ENCODE data around the gene UPF1.

The UPF1 gene

DNA sequence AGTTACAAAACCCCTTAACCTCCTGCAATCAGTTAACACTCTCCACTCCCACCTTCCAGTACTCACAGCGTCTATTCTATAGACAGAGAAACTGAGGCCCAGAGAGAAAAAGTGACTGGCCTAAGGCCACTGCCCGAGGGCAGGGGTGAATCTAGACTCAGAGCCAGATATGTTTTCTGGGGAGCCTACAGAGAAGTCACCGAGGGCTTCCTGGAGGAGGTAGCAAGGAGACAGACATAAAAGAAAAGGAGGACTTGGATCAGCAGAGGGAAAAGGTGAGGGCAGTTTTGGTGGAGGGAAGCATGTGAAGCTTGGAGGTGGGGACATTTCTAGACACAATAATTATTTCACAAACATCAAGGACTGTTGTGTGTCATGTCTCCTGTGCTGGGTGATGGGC lies 39.1 kb upstream of the UPF1 start:
- no peak for TF ChIP-seq CTCF (IDR thresholded peaks at IDR 0.05; ENCODE audit: unreplicated experiment in 3 of 3)
- Mint-ChIP-seq H3K27ac (no peak overlapping the region), H3K27me3 (ENCODE audit: low read depth) (peaks cover 90% of the 10 kb centered on the region), H3K4me1 (peaks cover 5% of the 10 kb centered on the region), H3K4me3 (peak overlapping the region in 1 of 3 experiments; percentile 11), H3K36me3 (ENCODE audit: low read depth) (no peaks in the 10 kb centered on the region), H3K9me3 (peaks cover 2% of the 10 kb centered on the region)

DNA sequence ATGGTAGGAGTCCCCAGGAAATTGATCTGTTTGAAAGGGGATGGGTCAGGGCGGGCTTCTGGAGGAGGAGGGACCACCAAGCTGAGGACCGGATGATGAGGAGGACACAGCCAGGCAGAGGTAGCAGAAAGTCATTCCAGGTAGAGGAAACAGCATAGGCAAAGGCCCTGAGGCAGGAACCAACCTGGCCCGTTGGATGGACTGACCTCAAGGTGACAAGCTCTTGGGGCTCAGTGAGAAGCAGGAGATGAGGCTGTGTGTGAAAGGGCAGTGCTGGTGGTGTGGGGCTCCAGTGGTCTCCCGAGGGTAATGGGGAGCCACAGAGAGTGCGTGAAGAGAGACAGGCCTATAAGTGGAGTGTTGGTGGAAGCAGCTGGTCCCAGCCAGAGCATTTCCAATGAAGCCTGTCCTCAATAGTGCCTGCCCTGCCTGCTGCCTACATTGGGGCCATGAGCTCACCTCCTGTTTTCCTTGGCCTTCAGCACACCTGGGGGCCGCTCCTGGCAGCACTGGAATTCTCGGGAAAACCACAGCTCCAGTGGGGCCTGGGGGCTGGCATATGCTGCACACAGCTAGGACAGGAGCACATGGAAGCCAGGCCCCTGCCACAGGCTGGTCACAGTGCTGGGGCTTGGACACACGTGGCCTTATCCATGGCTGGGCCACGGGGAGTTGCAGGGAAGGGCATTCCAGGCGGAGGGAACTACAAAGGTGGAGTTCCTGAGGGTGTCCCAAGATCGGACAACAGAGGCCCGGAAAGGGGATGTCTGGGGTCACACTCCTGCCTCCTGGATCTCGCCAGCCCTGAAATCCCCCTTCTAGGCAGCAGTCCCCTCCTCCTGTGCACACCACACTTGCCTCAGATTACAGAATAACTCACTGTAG lies 38.4 kb upstream of the UPF1 start:
- H3K9me3 Mint-ChIP-seq = no peaks in the 10 kb centered on the region
- H3K4me3 Mint-ChIP-seq = no peak overlapping the region
- peaks cover 5% of the 10 kb centered on the region for H3K4me1 Mint-ChIP-seq
- H3K27me3 Mint-ChIP-seq (ENCODE audit: low read depth) = peaks cover 83% of the 10 kb centered on the region
- no peak for TF ChIP-seq CTCF (IDR thresholded peaks at IDR 0.05; ENCODE audit: unreplicated experiment in 3 of 3)
- H3K36me3 Mint-ChIP-seq (ENCODE audit: low read depth) = no peaks in the 10 kb centered on the region
- H3K27ac Mint-ChIP-seq = no peak overlapping the region

DNA sequence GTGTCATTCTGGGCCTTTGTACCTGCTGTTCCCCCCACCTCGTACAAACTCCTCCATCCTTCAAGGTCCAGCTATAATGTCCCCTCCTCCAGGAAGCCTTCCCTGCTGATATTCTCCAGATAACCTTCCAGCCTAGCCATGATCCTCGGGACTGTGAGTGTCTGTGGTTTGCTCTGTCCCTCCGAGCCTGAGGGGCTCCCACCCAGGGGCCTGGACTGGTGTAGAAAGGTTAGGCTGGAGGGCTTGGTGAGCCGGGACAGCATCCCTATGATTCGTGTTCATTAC lies 37.8 kb upstream of the UPF1 start:
- peaks cover 77% of the 10 kb centered on the region for H3K27me3 Mint-ChIP-seq (ENCODE audit: low read depth)
- TF ChIP-seq CTCF (IDR thresholded peaks at IDR 0.05; ENCODE audit: unreplicated experiment in 3 of 3) = no peak
- H3K9me3 Mint-ChIP-seq = no peaks in the 10 kb centered on the region
- H3K4me3 Mint-ChIP-seq = no peak overlapping the region
- no peaks in the 10 kb centered on the region for H3K36me3 Mint-ChIP-seq (ENCODE audit: low read depth)
- no peak overlapping the region for H3K27ac Mint-ChIP-seq
- H3K4me1 Mint-ChIP-seq = peaks cover 5% of the 10 kb centered on the region

DNA sequence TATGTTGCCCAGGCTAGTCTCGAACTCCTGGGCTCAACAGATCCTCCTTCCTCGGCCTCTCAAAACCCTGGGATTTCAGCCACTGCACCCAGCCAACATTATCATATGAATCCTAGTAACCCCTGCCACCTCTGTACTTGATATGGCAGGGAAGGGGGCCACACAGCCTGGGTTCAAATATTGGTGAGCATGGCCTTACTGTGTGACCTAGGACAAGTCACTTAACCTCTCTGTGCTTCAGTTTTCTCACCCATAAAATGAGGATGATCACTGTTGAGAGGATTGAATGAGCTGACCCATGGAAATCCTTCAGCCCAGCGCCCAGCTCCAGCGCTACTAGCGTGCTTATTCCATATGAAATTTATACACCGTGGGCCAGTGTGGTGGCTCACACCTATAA lies 37.1 kb upstream of the UPF1 start:
- no peaks in the 10 kb centered on the region for H3K9me3 Mint-ChIP-seq
- TF ChIP-seq CTCF (IDR thresholded peaks at IDR 0.05; ENCODE audit: unreplicated experiment in 3 of 3) = no peak
- H3K4me3 Mint-ChIP-seq = no peak overlapping the region
- peaks cover 5% of the 10 kb centered on the region for H3K4me1 Mint-ChIP-seq
- H3K27me3 Mint-ChIP-seq (ENCODE audit: low read depth) = peaks cover 69% of the 10 kb centered on the region
- H3K27ac Mint-ChIP-seq = no peak overlapping the region
- no peaks in the 10 kb centered on the region for H3K36me3 Mint-ChIP-seq (ENCODE audit: low read depth)

GRCh38 chr19:18795540-18795939 lies 36.2 kb upstream of the UPF1 start:
- Mint-ChIP-seq H3K36me3 (ENCODE audit: low read depth) (no peaks in the 10 kb centered on the region), H3K27ac (no peak overlapping the region), H3K4me3 (no peak overlapping the region), H3K9me3 (no peaks in the 10 kb centered on the region), H3K27me3 (ENCODE audit: low read depth) (peaks cover 61% of the 10 kb centered on the region), H3K4me1 (no peaks in the 10 kb centered on the region)
- no peak for TF ChIP-seq CTCF (IDR thresholded peaks at IDR 0.05; ENCODE audit: unreplicated experiment in 3 of 3)

DNA sequence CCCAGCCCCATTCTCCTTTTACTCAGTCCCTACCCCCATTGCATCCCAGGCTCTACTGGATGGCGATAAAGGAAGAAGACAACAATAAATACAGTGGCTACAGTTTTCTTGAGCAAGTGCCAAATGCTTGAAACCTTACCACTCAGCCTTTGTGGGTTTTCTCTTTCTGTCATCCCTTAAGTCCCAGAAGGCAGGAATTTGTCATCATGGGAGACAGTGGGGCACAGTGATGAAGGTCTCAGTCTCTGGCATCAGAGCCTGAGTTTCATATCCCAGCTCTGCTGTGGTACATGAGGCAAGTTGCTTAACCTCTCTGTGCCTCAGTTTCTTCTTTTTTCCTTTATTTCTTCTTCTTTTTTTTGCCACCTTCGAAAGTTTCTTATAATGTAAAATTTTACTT lies 35.5 kb upstream of the UPF1 start:
- Mint-ChIP-seq H3K27ac (no peak overlapping the region), H3K4me3 (no peak overlapping the region), H3K27me3 (ENCODE audit: low read depth) (peaks cover 60% of the 10 kb centered on the region), H3K4me1 (no peaks in the 10 kb centered on the region), H3K36me3 (ENCODE audit: low read depth) (no peaks in the 10 kb centered on the region), H3K9me3 (no peaks in the 10 kb centered on the region)
- no peak for TF ChIP-seq CTCF (IDR thresholded peaks at IDR 0.05; ENCODE audit: unreplicated experiment in 3 of 3)
